GM12801 (cell line): ENCODE data around the gene GNAQ.

Experiments
- CTCF ChIP-seq: IDR thresholded peaks from one replicate; pipeline ENCODE4 v1.5.1; 2011; ENCODE audit warnings: control low read depth; ENCODE audit not compliant: insufficient read length; ENCODE audit errors: extremely low read depth

GNAQ gene

GRCh38 chr9:77826621-77827020 is 205.0 kb downstream of the GNAQ start:
- no peak for TF ChIP-seq CTCF

GRCh38 chr9:77826116-77826515 is 205.5 kb downstream of the GNAQ start:
- no peak for TF ChIP-seq CTCF

GRCh38 chr9:77825361-77825760 is 206.2 kb downstream of the GNAQ start:
- TF ChIP-seq CTCF = no peak

GRCh38 chr9:77820293-77820954 is 211.2 kb downstream of the GNAQ start:
- TF ChIP-seq CTCF = no peak

GRCh38 chr9:77819657-77820056 is 212.0 kb downstream of the GNAQ start:
- no peak for TF ChIP-seq CTCF

- TF ChIP-seq CTCF = no peak
These were observed 213.9 kb downstream of the GNAQ start for GRCh38 chr9:77817590-77818311.

- TF ChIP-seq CTCF = no peak
These were observed 214.8 kb downstream of the GNAQ start for GRCh38 chr9:77816641-77817341.
